Measurements from ENCODE around the gene ALG9. TPM values are rescaled to one million over a fixed set of nuclear protein-coding genes. Genes with fewer than 3 reads are reported as not detected.

Gene ALG9
- total RNA-seq, 4 donors from 2014 or later = 26.7 to 35.1 (median 30.6) TPM

- H3K4me3 ChIP-seq = peak within 1 kb of the TSS; percentile 44 to 65 (median 57)
- TF ChIP-seq CTCF (IDR thresholded peaks at IDR 0.05) (peak in 1 of 5 experiments; percentile 22), EP300 (IDR thresholded peaks at IDR 0.05) (peak; percentile 81 to 98), POLR2A (IDR thresholded peaks at IDR 0.05) (peak; percentile 29 to 90)
- H3K4me1 ChIP-seq = peaks cover 0 to 25% (median 3%) of the 10 kb centered on the region in 4 donors
- H3K27me3 ChIP-seq = no peaks in the 10 kb centered on the region
- peak; percentile 85 to 86 for DNase-seq (ENCODE audit: low spot score in 2 of 2)
- peaks cover 0 to 34% (median 0%) of the 10 kb centered on the region in 3 donors for H3K36me3 ChIP-seq
- no peaks in the 10 kb centered on the region for H3K9me3 ChIP-seq
- H3K27ac ChIP-seq = peak within 1 kb of the TSS; percentile 85 to 99 (median 94)
- 22 to 27% methylated on average over 17 of the region's 17 CpGs for WGBS, 2 donors
These were observed 40.4 kb upstream of the ALG9 start, which contains the start of gene CRYAB for GRCh38 chr11:111911563-111912401. Gene CRYAB, minus strand, starts transcription at chr11:111911770. Its CDS starts 46 bp downstream, at chr11:111911724.

- H3K27ac ChIP-seq = peak overlapping the region; percentile 85 to 99 (median 94)
- no peak for DNase-seq (ENCODE audit: low spot score in 2 of 2)
- H3K9me3 ChIP-seq = no peaks in the 10 kb centered on the region
- 27 to 34% methylated on average over 9 of the region's 9 CpGs for WGBS, 2 donors
- peak overlapping the region; percentile 44 to 65 (median 57) for H3K4me3 ChIP-seq
- H3K36me3 ChIP-seq = peaks cover 0 to 34% (median 0%) of the 10 kb centered on the region in 3 donors
- peaks cover 0 to 25% (median 3%) of the 10 kb centered on the region in 4 donors for H3K4me1 ChIP-seq
- no peaks in the 10 kb centered on the region for H3K27me3 ChIP-seq
- TF ChIP-seq CTCF (IDR thresholded peaks at IDR 0.05) = peak in 1 of 5 experiments; percentile 14
- peak; percentile 74 to 95 for TF ChIP-seq EP300 (IDR thresholded peaks at IDR 0.05)
- TF ChIP-seq POLR2A (IDR thresholded peaks at IDR 0.05) = peak; percentile 16 to 71
These were observed 39.5 kb upstream of the ALG9 start for GRCh38 chr11:111910676-111911562.

GRCh38 chr11:111909378-111909777, 38.0 kb upstream of the ALG9 start:
- TF ChIP-seq CTCF (IDR thresholded peaks at IDR 0.05) (no peak), EP300 (IDR thresholded peaks at IDR 0.05) (peak in 1 of 2 donors; percentile 43)
- Histone ChIP-seq H3K27me3 (no peaks in the 10 kb centered on the region), H3K4me3 (peak overlapping the region; percentile 44 to 65 (median 57)), H3K27ac (peak overlapping the region; percentile 85 to 99 (median 94)), H3K9me3 (no peaks in the 10 kb centered on the region), H3K4me1 (peaks cover 0 to 15% (median 3%) of the 10 kb centered on the region in 4 donors), H3K36me3 (peaks cover 0 to 34% (median 0%) of the 10 kb centered on the region in 3 donors)
- DNase-seq (ENCODE audit: low spot score in 2 of 2) = no peak
- 41 to 45% methylated on average over 5 of the region's 5 CpGs for WGBS, 2 donors

GRCh38 chr11:111908639-111909305, 37.4 kb upstream of the ALG9 start:
- H3K4me3 ChIP-seq = peak overlapping the region in 3 of 4 donors; percentile 51 to 65 (median 63)
- no peak for DNase-seq (ENCODE audit: low spot score in 2 of 2)
- H3K4me1 ChIP-seq = peaks cover 0 to 12% (median 3%) of the 10 kb centered on the region in 4 donors
- no peaks in the 10 kb centered on the region for H3K27me3 ChIP-seq
- no peak for TF ChIP-seq CTCF (IDR thresholded peaks at IDR 0.05)
- peak in 1 of 2 donors; percentile 5 for TF ChIP-seq EP300 (IDR thresholded peaks at IDR 0.05)
- 64 to 69% methylated on average over 5 of the region's 5 CpGs for WGBS, 2 donors
- peak overlapping the region; percentile 85 to 99 (median 94) for H3K27ac ChIP-seq
- peaks cover 0 to 34% (median 0%) of the 10 kb centered on the region in 3 donors for H3K36me3 ChIP-seq
- H3K9me3 ChIP-seq = no peaks in the 10 kb centered on the region

All from tibial nerve (tissue), 4 donors.